ENCODE measurements around the gene ACSF2. TPM values are rescaled to one million over a fixed set of nuclear protein-coding genes. Genes with fewer than 3 reads are reported as not detected.

Gene ACSF2
- 23.5 and 28.2 TPM in 2 replicates for total RNA-seq

- Mint-ChIP-seq H3K4me1 (ENCODE audit: low read depth) (peaks cover 30% of the 10 kb centered on the region), H3K36me3 (ENCODE audit: low read depth) (no peaks in the 10 kb centered on the region), H3K9me3 (no peaks in the 10 kb centered on the region)
These were observed at the start of gene ACSF2 for GRCh38 chr17:50425682-50426471. Gene ACSF2 (plus strand): TSS chr17:50426218. CDS start chr17:50426262, 44 bp downstream.

GRCh38 chr17:50379351-50380132, 46.5 kb upstream of the ACSF2 start:
- no peak overlapping the region for H3K27ac Mint-ChIP-seq
- no peaks in the 10 kb centered on the region for H3K9me3 Mint-ChIP-seq
- no peak overlapping the region for H3K4me3 Mint-ChIP-seq (ENCODE audit: low read depth)
- H3K4me1 Mint-ChIP-seq (ENCODE audit: low read depth) = no peaks in the 10 kb centered on the region
- no peak for DNase-seq (ENCODE audit: low spot score)
- intact Hi-C loops (cut with micrococcal nuclease) = loop anchor here (2.0 to 10.0 kb wide), 2 partner anchors 17 to 775 kb away; partner anchors contain the start of genes LRRC59 and NME1
- peaks cover 61% of the 10 kb centered on the region for H3K36me3 Mint-ChIP-seq (ENCODE audit: low read depth)
- no peaks in the 10 kb centered on the region for H3K27me3 Mint-ChIP-seq (ENCODE audit: low read depth)

More at GRCh38 chr17:50425682-50426471, at the start of gene ACSF2:
- intact Hi-C loops (cut with micrococcal nuclease) = loop anchor here (1.0 kb wide), 1 partner anchor 29 kb away; the partner anchor contains the start of gene LRRC59
- no peaks in the 10 kb centered on the region for H3K27me3 Mint-ChIP-seq (ENCODE audit: low read depth)
- H3K4me3 Mint-ChIP-seq (ENCODE audit: low read depth) = peak within 1 kb of the TSS; percentile 89
- H3K27ac Mint-ChIP-seq = peak within 1 kb of the TSS; percentile 81
- peak; percentile 64 for DNase-seq (ENCODE audit: low spot score)

GRCh38 chr17:50380369-50381259, 45.4 kb upstream of the ACSF2 start:
- intact Hi-C loops (cut with micrococcal nuclease) = loop anchor here (2.0 kb wide), 1 partner anchor 16 kb away; the partner anchor contains the start of gene LRRC59
- Mint-ChIP-seq H3K27ac (no peak overlapping the region), H3K36me3 (ENCODE audit: low read depth) (peaks cover 69% of the 10 kb centered on the region), H3K4me1 (ENCODE audit: low read depth) (peaks cover 1% of the 10 kb centered on the region), H3K4me3 (ENCODE audit: low read depth) (no peak overlapping the region), H3K27me3 (ENCODE audit: low read depth) (no peaks in the 10 kb centered on the region), H3K9me3 (no peaks in the 10 kb centered on the region)
- no peak for DNase-seq (ENCODE audit: low spot score)

DNA sequence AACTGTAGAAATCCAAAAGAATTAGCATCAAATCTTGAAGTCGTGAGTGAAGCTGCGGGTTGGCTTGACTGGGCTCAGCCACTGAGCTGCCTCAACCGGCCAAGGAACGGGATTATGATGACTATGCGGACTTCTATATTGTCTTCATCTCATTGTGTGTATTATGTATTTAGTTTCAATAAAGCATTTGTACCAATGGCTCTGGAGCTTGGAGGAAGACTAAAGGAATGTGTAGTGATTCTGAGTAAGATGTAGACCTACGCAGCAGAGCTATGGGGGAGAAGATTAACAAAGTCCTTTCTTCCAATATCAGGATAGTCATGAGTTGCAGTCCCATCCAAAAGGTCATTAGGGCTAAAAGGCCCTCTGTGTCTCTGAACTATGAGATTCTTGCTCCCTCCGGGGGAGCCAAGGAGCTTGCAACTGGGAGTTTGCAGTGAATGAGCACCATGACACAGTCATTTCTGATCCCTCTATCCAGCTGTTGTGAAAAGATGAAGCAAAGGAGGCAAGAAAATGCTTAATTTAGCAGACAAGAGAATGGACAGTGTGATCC, 44.7 kb upstream of the ACSF2 start:
- DNase-seq (ENCODE audit: low spot score) = no peak
- Mint-ChIP-seq H3K4me3 (ENCODE audit: low read depth) (no peak overlapping the region), H3K27ac (no peak overlapping the region), H3K27me3 (ENCODE audit: low read depth) (no peaks in the 10 kb centered on the region), H3K36me3 (ENCODE audit: low read depth) (peaks cover 71% of the 10 kb centered on the region), H3K4me1 (ENCODE audit: low read depth) (peaks cover 1% of the 10 kb centered on the region), H3K9me3 (no peaks in the 10 kb centered on the region)
- intact Hi-C loops (cut with micrococcal nuclease) = loop anchor here (2.0 kb wide), 1 partner anchor 15 kb away; the partner anchor contains the start of gene LRRC59

- Mint-ChIP-seq H3K4me3 (ENCODE audit: low read depth) (no peak overlapping the region), H3K36me3 (ENCODE audit: low read depth) (peaks cover 77% of the 10 kb centered on the region), H3K27me3 (ENCODE audit: low read depth) (no peaks in the 10 kb centered on the region), H3K27ac (no peak overlapping the region), H3K9me3 (no peaks in the 10 kb centered on the region), H3K4me1 (ENCODE audit: low read depth) (peaks cover 3% of the 10 kb centered on the region)
- intact Hi-C loops (cut with micrococcal nuclease) = loop anchor here (2.0 kb wide), 1 partner anchor 15 kb away; the partner anchor contains the start of gene LRRC59
- no peak for DNase-seq (ENCODE audit: low spot score)
These were observed 44.1 kb upstream of the ACSF2 start for GRCh38 chr17:50381920-50382319.

DNA sequence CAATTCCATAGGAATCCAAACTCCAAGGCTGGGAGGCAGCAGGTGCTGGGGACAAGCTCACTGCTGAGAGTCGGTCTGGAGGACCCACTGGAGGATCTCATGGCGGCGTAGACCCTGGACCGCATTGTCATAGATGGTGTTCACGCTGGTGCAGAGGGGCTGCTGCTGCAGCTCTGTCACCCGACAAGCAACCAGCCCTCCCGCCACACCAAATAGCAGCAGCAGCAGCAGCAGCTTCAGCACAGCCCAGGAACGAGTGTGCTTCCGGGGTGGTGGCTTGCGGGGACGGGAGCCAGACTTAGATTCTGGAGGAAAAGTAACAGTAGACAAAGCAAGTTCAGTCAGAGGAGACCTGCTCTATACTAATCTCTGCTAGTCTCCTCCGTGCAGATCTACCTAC, 43.1 kb upstream of the ACSF2 start:
- no peak for DNase-seq (ENCODE audit: low spot score)
- Mint-ChIP-seq H3K4me1 (ENCODE audit: low read depth) (peaks cover 3% of the 10 kb centered on the region), H3K36me3 (ENCODE audit: low read depth) (peaks cover 80% of the 10 kb centered on the region), H3K9me3 (no peaks in the 10 kb centered on the region), H3K4me3 (ENCODE audit: low read depth) (no peak overlapping the region), H3K27ac (no peak overlapping the region), H3K27me3 (ENCODE audit: low read depth) (no peaks in the 10 kb centered on the region)
- intact Hi-C loops (cut with micrococcal nuclease) = no loop called here

GRCh38 chr17:50386510-50386909, 39.5 kb upstream of the ACSF2 start:
- intact Hi-C loops (cut with micrococcal nuclease) = no loop called here
- peaks cover 3% of the 10 kb centered on the region for H3K4me1 Mint-ChIP-seq (ENCODE audit: low read depth)
- no peak for DNase-seq (ENCODE audit: low spot score)
- H3K27ac Mint-ChIP-seq = no peak overlapping the region
- H3K27me3 Mint-ChIP-seq (ENCODE audit: low read depth) = no peaks in the 10 kb centered on the region
- no peak overlapping the region for H3K4me3 Mint-ChIP-seq (ENCODE audit: low read depth)
- H3K36me3 Mint-ChIP-seq (ENCODE audit: low read depth) = peaks cover 83% of the 10 kb centered on the region
- H3K9me3 Mint-ChIP-seq = no peaks in the 10 kb centered on the region

DNA sequence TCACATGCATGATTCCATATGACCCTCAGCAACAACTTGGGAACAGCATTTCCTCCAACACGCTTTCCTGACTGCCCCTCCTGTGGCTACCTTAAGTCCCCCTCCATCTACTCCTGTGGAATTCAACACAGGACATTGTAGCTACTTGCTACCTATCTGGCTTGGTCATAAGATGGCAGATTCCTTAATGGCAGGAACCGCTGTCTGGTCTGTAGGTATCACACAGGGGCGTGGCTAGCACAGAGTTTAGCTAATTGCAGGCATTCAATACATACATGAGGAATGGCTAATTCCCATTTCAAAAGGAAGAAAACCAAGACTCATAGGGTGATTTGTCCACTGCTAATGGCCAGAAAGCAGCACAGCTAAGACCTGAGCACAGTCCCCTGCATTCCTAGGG, 37.3 kb upstream of the ACSF2 start:
- H3K27ac Mint-ChIP-seq = no peak overlapping the region
- H3K27me3 Mint-ChIP-seq (ENCODE audit: low read depth) = no peaks in the 10 kb centered on the region
- no peak overlapping the region for H3K4me3 Mint-ChIP-seq (ENCODE audit: low read depth)
- no peaks in the 10 kb centered on the region for H3K9me3 Mint-ChIP-seq
- no peak for DNase-seq (ENCODE audit: low spot score)
- peaks cover 82% of the 10 kb centered on the region for H3K36me3 Mint-ChIP-seq (ENCODE audit: low read depth)
- H3K4me1 Mint-ChIP-seq (ENCODE audit: low read depth) = peaks cover 3% of the 10 kb centered on the region
- intact Hi-C loops (cut with micrococcal nuclease) = no loop called here

DNA sequence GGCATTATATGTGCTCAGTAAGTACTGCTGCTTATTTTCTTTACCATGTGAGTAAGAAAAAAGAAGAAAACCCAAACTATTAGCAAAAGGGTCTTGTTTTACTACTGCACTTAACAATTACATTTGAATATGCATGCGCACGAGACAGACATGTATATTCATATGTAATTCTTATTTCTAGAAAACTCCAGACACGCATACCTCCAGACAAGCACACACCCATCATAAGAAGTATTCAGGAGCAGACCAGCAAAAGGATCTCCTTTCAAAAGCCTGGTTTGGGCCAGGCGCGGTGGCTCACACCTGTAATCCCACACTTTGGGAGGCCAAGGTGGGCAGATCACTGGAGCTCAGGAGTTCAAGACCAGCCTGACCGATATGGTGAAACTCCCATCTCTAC, 36.5 kb upstream of the ACSF2 start:
- Mint-ChIP-seq H3K9me3 (no peaks in the 10 kb centered on the region), H3K4me1 (ENCODE audit: low read depth) (peaks cover 6% of the 10 kb centered on the region), H3K27ac (no peak overlapping the region), H3K4me3 (ENCODE audit: low read depth) (no peak overlapping the region), H3K36me3 (ENCODE audit: low read depth) (peaks cover 85% of the 10 kb centered on the region), H3K27me3 (ENCODE audit: low read depth) (no peaks in the 10 kb centered on the region)
- DNase-seq (ENCODE audit: low spot score) = no peak
- intact Hi-C loops (cut with micrococcal nuclease) = no loop called here

GRCh38 chr17:50392621-50393020, 33.4 kb upstream of the ACSF2 start:
- H3K4me3 Mint-ChIP-seq (ENCODE audit: low read depth) = no peak overlapping the region
- H3K9me3 Mint-ChIP-seq = no peaks in the 10 kb centered on the region
- H3K36me3 Mint-ChIP-seq (ENCODE audit: low read depth) = peaks cover 75% of the 10 kb centered on the region
- no peaks in the 10 kb centered on the region for H3K27me3 Mint-ChIP-seq (ENCODE audit: low read depth)
- H3K27ac Mint-ChIP-seq = no peak overlapping the region
- intact Hi-C loops (cut with micrococcal nuclease) = no loop called here
- H3K4me1 Mint-ChIP-seq (ENCODE audit: low read depth) = peaks cover 21% of the 10 kb centered on the region
- no peak for DNase-seq (ENCODE audit: low spot score)

DNA sequence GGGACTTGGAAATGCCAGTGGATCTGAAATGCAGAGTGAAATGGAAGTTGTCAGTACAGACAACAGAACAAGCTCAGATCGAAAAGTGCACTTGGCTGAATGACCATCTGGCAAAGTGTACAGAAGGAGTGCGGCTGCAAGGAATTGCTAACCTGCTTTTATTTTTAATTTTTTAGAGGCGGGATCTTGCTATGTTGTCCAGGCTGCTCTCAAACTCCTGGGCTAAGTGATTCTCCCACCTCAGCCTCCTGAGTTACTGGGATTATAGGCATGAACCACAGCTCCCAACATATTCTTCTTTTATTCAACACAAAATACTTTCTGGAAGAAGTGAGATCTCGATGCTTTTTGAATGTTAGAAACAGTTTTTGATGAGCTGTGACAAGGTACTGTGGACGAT, 32.3 kb upstream of the ACSF2 start:
- no peak for DNase-seq (ENCODE audit: low spot score)
- peaks cover 67% of the 10 kb centered on the region for H3K36me3 Mint-ChIP-seq (ENCODE audit: low read depth)
- no peak overlapping the region for H3K27ac Mint-ChIP-seq
- intact Hi-C loops (cut with micrococcal nuclease) = no loop called here
- H3K27me3 Mint-ChIP-seq (ENCODE audit: low read depth) = no peaks in the 10 kb centered on the region
- no peak overlapping the region for H3K4me3 Mint-ChIP-seq (ENCODE audit: low read depth)
- peaks cover 24% of the 10 kb centered on the region for H3K4me1 Mint-ChIP-seq (ENCODE audit: low read depth)
- H3K9me3 Mint-ChIP-seq = no peaks in the 10 kb centered on the region

DNA sequence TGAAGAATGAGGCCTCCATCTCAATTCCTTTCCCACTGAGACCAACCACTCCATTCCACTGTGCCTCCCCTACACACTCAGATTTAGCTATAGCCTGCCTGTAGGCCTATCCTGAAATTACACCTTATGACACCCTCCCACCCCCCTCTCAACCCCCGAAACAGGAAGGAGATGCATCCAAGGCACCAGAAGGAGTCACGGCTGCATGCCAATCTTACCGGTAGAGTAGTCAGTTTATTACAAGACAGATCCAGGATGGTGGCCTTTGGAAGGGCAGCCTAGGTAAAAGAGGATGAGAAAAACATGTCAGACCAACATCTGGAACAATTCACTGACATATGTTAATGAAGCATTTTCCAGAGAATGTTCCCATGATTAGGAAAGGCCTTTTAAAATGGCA, 31.3 kb upstream of the ACSF2 start:
- H3K9me3 Mint-ChIP-seq = peaks cover 2% of the 10 kb centered on the region
- DNase-seq (ENCODE audit: low spot score) = no peak
- intact Hi-C loops (cut with micrococcal nuclease) = no loop called here
- H3K4me3 Mint-ChIP-seq (ENCODE audit: low read depth) = peak overlapping the region; percentile 99
- H3K36me3 Mint-ChIP-seq (ENCODE audit: low read depth) = peaks cover 61% of the 10 kb centered on the region
- H3K4me1 Mint-ChIP-seq (ENCODE audit: low read depth) = peaks cover 24% of the 10 kb centered on the region
- H3K27me3 Mint-ChIP-seq (ENCODE audit: low read depth) = no peaks in the 10 kb centered on the region
- H3K27ac Mint-ChIP-seq = no peak overlapping the region
